NCI-H510A (cell line): ENCODE measurements around the gene NHLRC2.

ENCODE experiments used
- DNase-seq: peaks from one replicate; lab custom pipeline; 2025; lab: John Stamatoyannopoulos, UW

The NHLRC2 gene

GRCh38 chr10:113865901-113866300, 11.4 kb downstream of the NHLRC2 start:
- no peak for DNase-seq

DNA sequence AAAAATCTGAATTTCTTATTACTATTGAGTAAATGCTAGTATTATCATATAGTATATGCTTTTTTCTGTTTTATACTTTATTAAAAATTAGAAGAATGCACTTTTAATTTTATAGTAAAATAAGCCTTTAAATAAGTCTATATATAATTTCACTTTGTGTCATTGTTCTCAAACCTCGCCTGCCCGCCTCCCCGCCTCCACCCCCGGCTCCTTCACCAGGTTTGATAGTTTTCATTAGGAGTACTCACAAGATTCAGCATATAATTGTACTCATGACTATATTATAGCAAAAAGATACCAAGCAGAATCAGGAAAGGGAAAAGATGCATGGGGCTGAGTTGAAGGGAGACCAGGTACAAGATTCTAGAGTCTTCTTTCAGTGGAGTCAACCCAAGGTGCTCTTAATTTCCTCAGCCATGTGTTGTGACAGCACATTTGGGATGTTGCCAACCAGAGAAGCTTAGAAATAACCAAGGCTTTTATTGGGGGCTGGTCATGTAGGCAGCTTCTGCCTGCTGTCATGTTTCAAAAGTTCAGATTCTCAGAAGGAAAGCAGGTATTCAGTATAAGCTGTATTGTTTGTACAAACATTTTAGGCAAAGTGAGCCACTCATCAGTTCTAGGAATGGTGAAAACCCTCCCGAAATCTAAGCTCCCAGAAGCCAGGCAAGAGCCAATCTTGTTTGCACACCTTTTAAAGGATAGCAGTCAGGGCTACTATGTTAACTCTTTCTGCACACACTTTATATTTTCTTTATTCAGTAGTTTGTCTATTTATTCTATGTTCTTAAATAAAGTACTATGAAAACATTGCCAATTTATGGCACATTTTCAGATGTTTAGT, 12.3 kb downstream of the NHLRC2 start:
- no peak for DNase-seq

- no peak for DNase-seq
Observed at GRCh38 chr10:113867904-113868303, 13.4 kb downstream of the NHLRC2 start.

DNA sequence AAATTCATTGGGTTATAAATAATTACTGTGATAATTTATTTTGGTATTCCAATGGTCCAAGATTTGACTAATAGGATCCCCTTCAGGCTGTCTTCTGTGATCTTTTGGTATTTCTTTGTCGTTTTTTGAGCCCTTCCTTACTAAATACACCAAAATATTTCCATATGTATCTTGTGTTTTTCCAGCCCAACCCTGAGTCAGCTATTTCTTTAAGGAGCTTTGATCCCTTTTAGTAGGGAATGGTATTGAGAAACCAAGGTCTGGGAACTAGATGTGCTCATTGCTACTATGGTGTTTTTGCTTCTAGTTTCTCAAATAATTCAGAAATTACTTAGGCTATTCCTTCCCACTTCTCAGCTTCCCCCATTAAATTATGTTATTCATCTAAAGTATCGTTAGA, 15.3 kb downstream of the NHLRC2 start:
- no peak for DNase-seq

GRCh38 chr10:113872139-113873030, 17.9 kb downstream of the NHLRC2 start:
- DNase-seq = no peak

GRCh38 chr10:113875212-113875611, 20.8 kb downstream of the NHLRC2 start:
- DNase-seq = no peak

GRCh38 chr10:113876461-113876860, 22.0 kb downstream of the NHLRC2 start:
- DNase-seq = no peak

GRCh38 chr10:113879691-113880090, 25.2 kb downstream of the NHLRC2 start:
- DNase-seq = no peak

GRCh38 chr10:113880236-113880635, 25.8 kb downstream of the NHLRC2 start:
- no peak for DNase-seq

- DNase-seq = no peak
Observed at GRCh38 chr10:113882240-113882639, 27.8 kb downstream of the NHLRC2 start.

- no peak for DNase-seq
Observed at GRCh38 chr10:113889911-113890310, 35.5 kb downstream of the NHLRC2 start.

DNA sequence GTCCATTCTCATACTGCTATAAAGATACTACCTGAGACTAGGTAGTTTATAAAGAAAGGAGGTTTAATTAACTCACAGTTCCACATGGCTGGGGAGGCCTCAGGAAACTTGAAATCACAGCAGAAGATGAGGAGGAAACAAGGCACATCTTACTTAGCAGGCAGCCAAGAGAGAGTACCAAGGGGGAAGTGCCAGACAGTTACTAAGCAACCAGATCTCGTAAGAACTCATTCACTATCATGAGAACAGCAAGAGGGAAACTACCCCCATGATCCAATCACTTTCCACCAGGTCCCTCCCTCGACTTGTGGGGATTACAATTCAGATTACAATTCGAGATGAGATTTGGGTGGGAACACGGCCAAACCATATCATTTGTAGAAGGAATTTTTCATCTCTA, 36.3 kb downstream of the NHLRC2 start:
- no peak for DNase-seq

DNA sequence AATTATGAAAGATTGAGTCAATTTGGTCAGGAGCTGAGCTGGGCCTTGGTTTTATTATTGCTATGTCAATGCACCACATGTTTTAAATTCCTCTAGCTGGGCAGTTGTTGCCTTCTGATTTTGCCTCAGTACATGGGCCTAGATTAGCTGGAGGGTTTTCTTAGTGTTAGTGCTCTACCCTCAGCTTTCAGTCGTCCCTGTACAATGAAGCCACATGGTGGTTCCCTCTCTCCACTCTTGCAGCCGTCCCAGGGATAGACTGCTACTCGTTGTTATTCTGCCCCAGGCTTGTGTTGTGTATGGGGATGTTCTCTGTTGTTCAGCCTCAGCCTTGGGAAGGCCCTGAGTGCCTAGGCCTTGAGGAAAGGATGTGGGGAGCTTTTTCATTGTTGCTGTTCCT, 37.0 kb downstream of the NHLRC2 start:
- DNase-seq = no peak

- no peak for DNase-seq
Observed at GRCh38 chr10:113893570-113893969, 39.1 kb downstream of the NHLRC2 start.

DNA sequence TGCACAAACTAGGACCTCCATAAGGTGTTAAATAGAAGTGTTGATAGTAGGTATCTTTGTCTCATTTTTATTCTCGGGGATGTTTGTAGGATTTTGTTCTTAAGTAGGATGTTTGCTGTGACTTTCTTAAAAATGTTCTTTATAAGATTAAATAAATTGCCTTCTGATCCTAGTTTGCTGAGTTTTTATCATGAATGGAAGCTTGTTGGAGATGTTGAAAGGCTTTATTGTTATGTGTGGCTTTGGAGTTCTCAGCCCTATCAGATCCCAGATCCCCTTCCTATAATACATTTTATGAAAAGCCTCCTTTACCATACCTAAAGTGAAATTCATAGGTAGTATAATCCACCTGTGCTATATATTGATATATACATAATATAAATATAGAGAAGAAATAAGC, 40.1 kb downstream of the NHLRC2 start:
- DNase-seq = no peak

- DNase-seq = no peak
Observed at GRCh38 chr10:113895018-113895417, 40.6 kb downstream of the NHLRC2 start.

- DNase-seq = no peak
Observed at GRCh38 chr10:113897693-113898618, 43.5 kb downstream of the NHLRC2 start.

DNA sequence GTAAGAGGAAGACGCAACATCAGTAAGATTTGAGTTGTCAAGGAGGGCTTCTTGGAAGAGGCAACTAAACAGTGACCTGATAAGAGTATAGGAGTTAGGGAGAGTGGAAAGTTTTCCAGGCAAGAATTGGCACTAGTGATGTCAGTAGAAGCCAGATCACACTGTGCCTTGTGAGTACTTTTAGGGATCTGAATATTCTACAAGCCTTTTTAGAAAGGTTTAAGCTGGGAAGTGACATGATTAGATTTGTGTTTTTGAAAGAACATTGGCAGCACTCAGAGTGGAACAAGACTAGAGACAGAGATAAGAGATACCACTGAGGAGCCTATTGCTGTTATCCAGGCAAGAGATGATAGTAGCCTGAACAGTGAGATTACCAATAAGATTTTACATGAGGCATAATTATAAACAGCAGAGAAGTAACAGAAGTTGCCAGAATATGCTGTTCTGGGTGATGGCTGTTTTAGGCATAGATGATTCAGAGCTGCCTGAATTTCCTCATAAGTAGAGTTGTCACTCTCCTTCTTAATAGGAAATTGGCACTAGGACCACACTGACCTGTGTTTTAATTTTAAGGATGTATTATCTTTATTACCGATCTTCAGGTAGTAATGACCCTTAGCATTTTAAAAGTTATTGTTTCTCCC, 45.6 kb downstream of the NHLRC2 start:
- no peak for DNase-seq

- no peak for DNase-seq
Observed at GRCh38 chr10:113905756-113906155, 51.3 kb downstream of the NHLRC2 start.

DNA sequence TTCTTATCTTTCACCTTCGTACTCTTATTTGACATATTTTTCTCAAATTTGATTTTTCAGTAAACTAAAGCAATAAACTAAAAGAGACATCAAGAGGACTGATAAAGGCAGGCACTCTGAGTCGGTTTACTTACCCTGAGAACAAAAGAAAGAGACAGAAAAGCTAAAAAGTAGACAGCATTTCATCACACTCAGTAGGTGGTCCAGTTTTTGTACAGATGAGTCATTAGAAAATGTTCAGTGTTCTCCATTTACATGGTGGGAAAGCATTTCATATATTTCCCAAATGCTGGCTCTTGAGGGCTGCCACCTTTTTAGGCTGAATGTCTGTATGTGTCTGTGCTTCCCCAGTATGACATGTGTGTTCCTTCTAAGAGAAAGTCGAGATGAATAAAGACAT, 52.7 kb downstream of the NHLRC2 start:
- DNase-seq = no peak

DNA sequence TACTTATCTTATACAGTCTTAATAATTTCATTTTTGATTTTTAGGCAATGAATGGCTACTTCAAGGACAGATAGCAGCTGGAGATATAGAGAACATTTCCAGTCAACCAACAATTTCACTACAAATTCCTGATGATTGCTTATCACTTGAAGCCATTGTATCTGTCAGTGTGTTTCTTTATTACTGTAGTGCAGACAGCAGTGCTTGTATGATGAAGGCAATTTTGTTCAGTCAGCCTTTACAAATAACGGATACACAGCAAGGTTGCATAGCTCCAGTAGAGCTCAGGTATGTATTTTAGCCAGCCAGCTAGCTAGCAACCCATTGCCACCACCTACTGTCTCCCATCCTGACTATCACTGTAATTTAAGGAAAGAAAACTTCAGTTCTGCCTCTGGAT, 53.8 kb downstream of the NHLRC2 start:
- no peak for DNase-seq

DNA sequence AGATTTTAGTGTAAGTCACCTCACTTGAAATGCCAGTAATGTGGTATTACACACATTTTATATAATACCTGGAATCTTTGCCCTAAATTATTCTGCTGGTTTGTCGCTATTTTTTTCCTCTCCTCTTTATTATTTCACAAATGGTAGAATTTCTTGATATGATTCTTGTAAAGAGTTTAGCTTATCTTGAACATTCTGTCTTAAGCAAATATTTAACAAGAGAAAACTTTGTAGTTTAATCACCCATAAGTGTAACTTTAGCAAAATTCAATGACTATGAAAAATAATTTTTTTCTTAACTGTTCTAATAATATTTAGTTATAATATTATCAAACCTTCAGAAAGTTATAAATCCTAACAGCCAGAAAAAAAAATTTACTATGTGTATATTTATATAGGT, 56.7 kb downstream of the NHLRC2 start:
- no peak for DNase-seq
